OCI-LY1 (cell line): Measurements from ENCODE around the gene ADAMTS17.

Experiments
- H2AFZ ChIP-seq: fragments of 200-600 bp; sonication (generic), shearing (Covaris generic); 2 replicates; pipeline ENCODE4 v1.6.0; 2014; ENCODE audit warnings: antibody characterized with exemption, mild to moderate bottlenecking, low read length
- H3F3A ChIP-seq: fragments of 200-600 bp; sonication (generic), shearing (Covaris generic); 2 replicates; pipeline ENCODE4 v1.6.0; 2014; ENCODE audit warnings: mild to moderate bottlenecking, antibody characterized with exemption, low read length, moderate library complexity; ENCODE audit not compliant: insufficient read depth
- H3K27ac ChIP-seq: fragments of 200-600 bp; sonication (generic); 2 replicates; pipeline ENCODE4 v1.5.1; 2014; ENCODE audit warnings: low read length, mixed run types, mild to moderate bottlenecking, low read depth; ENCODE audit not compliant: poor library complexity, severe bottlenecking
- H3K27me3 ChIP-seq: fragments of 200-600 bp; sonication (generic); 2 replicates; pipeline ENCODE4 v1.6.0; 2014; ENCODE audit warnings: antibody characterized with exemption, mild to moderate bottlenecking, low read length, moderate library complexity; ENCODE audit not compliant: insufficient read depth
- H3K36me3 ChIP-seq: fragments of 200-600 bp; sonication (generic); 2 replicates; pipeline ENCODE4 v1.6.1; 2014; ENCODE audit warnings: mild to moderate bottlenecking, antibody characterized with exemption, low read length, moderate library complexity, mixed read lengths; ENCODE audit not compliant: insufficient read depth
- H3K4me1 ChIP-seq: fragments of 200-600 bp; sonication (generic); 2 replicates; pipeline ENCODE4 v1.5.1; 2014; ENCODE audit warnings: mild to moderate bottlenecking, low read length, moderate library complexity; ENCODE audit not compliant: insufficient read depth, severe bottlenecking
- H3K4me2 ChIP-seq: fragments of 200-600 bp; sonication (generic), shearing (Covaris generic); 2 replicates; pipeline ENCODE4 v1.6.1; 2014; ENCODE audit warnings: low read length
- H3K4me3 ChIP-seq: fragments of 200-600 bp; sonication (generic); 2 replicates; pipeline ENCODE4 v1.5.1; 2014; ENCODE audit warnings: low read length, low read depth, mild to moderate bottlenecking, mixed read lengths; ENCODE audit not compliant: poor library complexity, severe bottlenecking
- H3K79me2 ChIP-seq: fragments of 200-600 bp; shearing (Covaris generic); 2 replicates; pipeline ENCODE4 v1.6.1; 2016; ENCODE audit warnings: mixed run types, low read length, mixed read lengths; ENCODE audit not compliant: insufficient read depth
- H3K9ac ChIP-seq: fragments of 200-600 bp; sonication (generic), shearing (Covaris generic); 2 replicates; pipeline ENCODE4 v1.6.1; 2014; ENCODE audit warnings: mild to moderate bottlenecking, low read length, mixed read lengths
- H3K9me2 ChIP-seq: fragments of 200-600 bp; sonication (generic), shearing (Covaris generic); 2 replicates; pipeline ENCODE4 v1.6.1; 2014; ENCODE audit warnings: low read depth, mild to moderate bottlenecking, low read length, mixed read lengths
- H3K9me3 ChIP-seq: fragments of 200-600 bp; shearing (Covaris generic); 2 replicates; pipeline ENCODE4 v1.6.1; 2014; ENCODE audit warnings: low read length, mixed read lengths
- H4K20me1 ChIP-seq: fragments of 200-600 bp; sonication (generic), shearing (Covaris generic); 2 replicates; pipeline ENCODE4 v1.6.0; 2016; ENCODE audit warnings: mild to moderate bottlenecking, low read length; ENCODE audit not compliant: insufficient read depth
- EZH2 ChIP-seq: fragments of 200-600 bp; sonication (generic), shearing (Covaris generic); IDR thresholded peaks from 2 replicates; pipeline ENCODE4 v1.8.0; 2017; ENCODE audit warnings: borderline replicate concordance, mixed run types, mild to moderate bottlenecking, antibody characterized with exemption, low read length, moderate library complexity, mixed read lengths
- TF ChIP-seq, protein P1 (sequence below): fragments of 200-600 bp; sonication (generic), shearing (Covaris generic); IDR thresholded peaks from 2 replicates; pipeline ENCODE4 v1.5.1; 2017; ENCODE audit warnings: mild to moderate bottlenecking, antibody characterized with exemption, low read length, moderate library complexity, mixed read lengths

ADAMTS17 gene

DNA sequence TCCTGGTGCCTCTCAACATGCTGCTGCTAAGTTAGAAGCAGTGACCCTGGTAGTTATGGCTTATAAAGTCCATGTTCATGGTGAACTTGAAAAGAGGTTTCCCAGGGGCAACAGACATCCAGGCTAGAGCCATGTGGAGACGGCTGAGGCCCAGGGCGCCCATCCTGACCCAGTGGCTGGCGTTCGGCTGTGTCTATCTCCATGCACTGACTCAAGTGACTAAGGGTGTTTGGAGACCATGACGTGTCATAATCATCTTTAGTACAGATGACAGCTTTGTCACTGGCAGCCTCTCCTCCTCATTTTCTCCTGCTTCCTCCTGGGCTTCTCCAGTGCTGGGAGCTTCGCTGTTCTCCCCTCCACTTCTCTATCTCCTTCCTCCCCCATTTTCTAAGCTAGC is 321.2 kb downstream of the ADAMTS17 start:
- Histone ChIP-seq H3K9ac (no peak overlapping the region), H3K27ac (no peak overlapping the region), H3K9me3 (no peaks in the 10 kb centered on the region), H3K27me3 (no peaks in the 10 kb centered on the region), H3K4me2 (no peak overlapping the region), H2AFZ (no peak overlapping the region), H3K4me1 (no peaks in the 10 kb centered on the region), H3K4me3 (no peak overlapping the region), H4K20me1 (no peaks in the 10 kb centered on the region), H3K36me3 (no peaks in the 10 kb centered on the region), H3K9me2 (no peaks in the 10 kb centered on the region), H3K79me2 (no peaks in the 10 kb centered on the region), H3F3A (no peaks in the 10 kb centered on the region)
- TF ChIP-seq EZH2 = no peak
- TF ChIP-seq, protein P1, sequence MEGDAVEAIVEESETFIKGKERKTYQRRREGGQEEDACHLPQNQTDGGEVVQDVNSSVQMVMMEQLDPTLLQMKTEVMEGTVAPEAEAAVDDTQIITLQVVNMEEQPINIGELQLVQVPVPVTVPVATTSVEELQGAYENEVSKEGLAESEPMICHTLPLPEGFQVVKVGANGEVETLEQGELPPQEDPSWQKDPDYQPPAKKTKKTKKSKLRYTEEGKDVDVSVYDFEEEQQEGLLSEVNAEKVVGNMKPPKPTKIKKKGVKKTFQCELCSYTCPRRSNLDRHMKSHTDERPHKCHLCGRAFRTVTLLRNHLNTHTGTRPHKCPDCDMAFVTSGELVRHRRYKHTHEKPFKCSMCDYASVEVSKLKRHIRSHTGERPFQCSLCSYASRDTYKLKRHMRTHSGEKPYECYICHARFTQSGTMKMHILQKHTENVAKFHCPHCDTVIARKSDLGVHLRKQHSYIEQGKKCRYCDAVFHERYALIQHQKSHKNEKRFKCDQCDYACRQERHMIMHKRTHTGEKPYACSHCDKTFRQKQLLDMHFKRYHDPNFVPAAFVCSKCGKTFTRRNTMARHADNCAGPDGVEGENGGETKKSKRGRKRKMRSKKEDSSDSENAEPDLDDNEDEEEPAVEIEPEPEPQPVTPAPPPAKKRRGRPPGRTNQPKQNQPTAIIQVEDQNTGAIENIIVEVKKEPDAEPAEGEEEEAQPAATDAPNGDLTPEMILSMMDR = no peak

- H3K9me2 ChIP-seq = no peaks in the 10 kb centered on the region
- H4K20me1 ChIP-seq = no peaks in the 10 kb centered on the region
- no peaks in the 10 kb centered on the region for H3K36me3 ChIP-seq
- no peaks in the 10 kb centered on the region for H3K27me3 ChIP-seq
- no peak for TF ChIP-seq EZH2
- TF ChIP-seq, protein P1 = no peak
- no peak overlapping the region for H2AFZ ChIP-seq
- no peaks in the 10 kb centered on the region for H3K79me2 ChIP-seq
- no peaks in the 10 kb centered on the region for H3K4me1 ChIP-seq
- H3K4me3 ChIP-seq = no peak overlapping the region
- no peaks in the 10 kb centered on the region for H3K9me3 ChIP-seq
- no peak overlapping the region for H3K27ac ChIP-seq
- no peaks in the 10 kb centered on the region for H3F3A ChIP-seq
- no peak overlapping the region for H3K9ac ChIP-seq
- H3K4me2 ChIP-seq = no peak overlapping the region
These were observed 321.6 kb downstream of the ADAMTS17 start for GRCh38 chr15:100020189-100020588.

DNA sequence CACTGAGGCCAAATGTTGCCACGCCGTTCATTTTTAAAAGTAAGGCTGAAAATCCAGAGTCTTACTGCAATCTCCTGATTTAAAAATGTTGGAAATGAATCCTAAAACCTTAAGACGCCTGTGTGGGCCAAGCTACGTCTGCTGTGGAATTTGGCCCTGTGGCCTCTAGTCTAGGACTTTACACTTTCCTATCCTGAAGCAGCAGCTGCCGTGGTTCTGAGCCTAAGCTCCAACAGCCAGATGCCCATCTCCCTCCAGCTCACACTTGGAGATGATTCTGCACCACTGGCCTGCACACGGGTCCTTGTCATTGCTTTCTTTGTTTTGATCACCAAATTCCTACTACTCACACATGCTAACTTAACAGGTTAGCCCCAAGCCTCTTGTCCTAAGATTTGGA is 322.2 kb downstream of the ADAMTS17 start:
- H3K4me3 ChIP-seq = no peak overlapping the region
- TF ChIP-seq, protein P1 = no peak
- TF ChIP-seq EZH2 = no peak

More for the DNA sequence above, 322.2 kb downstream of the ADAMTS17 start:
- H3F3A ChIP-seq = no peaks in the 10 kb centered on the region
- H3K27ac ChIP-seq = no peak overlapping the region
- no peak overlapping the region for H3K4me2 ChIP-seq
- no peak overlapping the region for H3K9ac ChIP-seq
- H3K79me2 ChIP-seq = no peaks in the 10 kb centered on the region
- no peaks in the 10 kb centered on the region for H3K4me1 ChIP-seq
- no peaks in the 10 kb centered on the region for H3K36me3 ChIP-seq
- no peaks in the 10 kb centered on the region for H3K27me3 ChIP-seq
- H4K20me1 ChIP-seq = no peaks in the 10 kb centered on the region
- H2AFZ ChIP-seq = no peak overlapping the region
- no peaks in the 10 kb centered on the region for H3K9me2 ChIP-seq
- no peaks in the 10 kb centered on the region for H3K9me3 ChIP-seq
